Suprapubic skin (tissue), 4 donors: ENCODE measurements around the gene LRP1B. TPM values are rescaled to one million over a fixed set of nuclear protein-coding genes. Genes with fewer than 3 reads are reported as not detected.

Source experiments
- DNase-seq, 2 donors: peaks; one replicate each; pipeline ENCODE4 v3.0.0-alpha.2; 2019; ENCODE audit warnings: low spot score in 2 of 2
- H3K27ac ChIP-seq: fragments of 200-600 bp; sonication (generic); one replicate; pipeline ENCODE4 v1.5.1; 2019
- H3K27me3 ChIP-seq: fragments of 200-600 bp; sonication (generic); one replicate; pipeline ENCODE4 v1.5.1; 2019
- H3K36me3 ChIP-seq: fragments of 200-600 bp; sonication (generic); one replicate; pipeline ENCODE4 v1.5.1; 2019
- H3K4me1 ChIP-seq: fragments of 200-600 bp; sonication (generic); one replicate; pipeline ENCODE4 v1.5.1; 2019
- H3K4me3 ChIP-seq: fragments of 200-600 bp; sonication (generic); one replicate; pipeline ENCODE4 v1.5.1; 2019; ENCODE audit warnings: mild to moderate bottlenecking
- H3K9me3 ChIP-seq: fragments of 200-600 bp; sonication (generic); one replicate; pipeline ENCODE4 v1.5.1; 2019
- CTCF ChIP-seq, 2 donors: fragments of 200-600 bp in 1 of 2; fragments of 450-650 bp in 1 of 2; sonication (generic) in 1 of 2; IDR thresholded peaks; one replicate each; pipeline ENCODE4 v1.5.1; 2016 to 2019; ENCODE audit warnings: antibody characterized with exemption in 2 of 2, mild to moderate bottlenecking in 1 of 2, moderate library complexity in 1 of 2
- EP300 ChIP-seq: sonication (generic); formaldehyde crosslinking; IDR thresholded peaks from one replicate; pipeline ENCODE4 v1.6.1; 2017; ENCODE audit warnings: antibody characterized with exemption
- POLR2A ChIP-seq, 2 donors: fragments of 450-650 bp; IDR thresholded peaks; one replicate each; pipeline ENCODE4 v1.6.1; 2017; ENCODE audit warnings: antibody characterized with exemption in 2 of 2, mild to moderate bottlenecking in 2 of 2, moderate library complexity in 2 of 2
- POLR2AphosphoS5 ChIP-seq, 3 donors: sonication (generic); formaldehyde crosslinking; IDR thresholded peaks; one replicate each; pipeline ENCODE4 v1.6.1; 2017; ENCODE audit warnings: antibody characterized with exemption in 3 of 3
- WGBS: methylation state at CpG from one replicate; pipeline ENCODE4 v1.1.5; 2018; 5-methylcytosine and 5-hydroxymethylcytosine counted together
- total RNA-seq, 4 donors: library from RNA; depleted of rRNA; stranded (reverse); fragments of >200 nt; gene quantifications; one replicate each; pipeline ENCODE4 v1.1.0, GENCODE V29; 2016

Gene LRP1B
- total RNA-seq, 4 donors from 2014 or later: 0.11 to 2.7 (median 1.3) TPM

DNA sequence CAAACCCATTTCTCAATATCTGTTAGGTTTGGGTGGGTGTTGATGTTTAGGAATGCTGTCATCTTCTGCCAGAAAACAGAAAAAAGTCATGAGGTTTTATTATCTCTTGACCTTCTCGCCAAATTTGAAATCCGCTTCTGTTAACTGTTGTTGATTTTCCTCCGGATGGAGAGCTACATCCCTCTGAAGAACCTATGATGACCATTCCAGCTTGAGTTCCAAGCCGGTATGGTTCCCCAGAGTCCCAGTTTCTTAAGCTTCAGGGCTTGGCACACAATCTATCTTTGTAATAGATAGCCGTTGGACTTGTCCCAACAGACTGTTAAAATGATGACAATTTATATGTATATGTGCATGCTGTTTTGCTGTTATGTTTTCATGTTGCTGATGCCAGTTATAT is 1201.0 kb downstream of the LRP1B start:
- no peak for TF ChIP-seq POLR2AphosphoS5 (IDR thresholded peaks at IDR 0.05)
- 36% methylated on average over 5 of the region's 5 CpGs for WGBS

GRCh38 chr2:140918426-140918825 is 1212.4 kb downstream of the LRP1B start:
- 88% methylated on average over 3 of the region's 3 CpGs for WGBS

More for the DNA sequence above, 1201.0 kb downstream of the LRP1B start:
- no peaks in the 10 kb centered on the region for H3K36me3 ChIP-seq
- no peak overlapping the region for H3K4me3 ChIP-seq
- H3K27me3 ChIP-seq: no peaks in the 10 kb centered on the region
- no peak overlapping the region for H3K27ac ChIP-seq
- no peaks in the 10 kb centered on the region for H3K4me1 ChIP-seq
- H3K9me3 ChIP-seq: no peaks in the 10 kb centered on the region
- no peak for DNase-seq

GRCh38 chr2:140916410-140916809 is 1214.4 kb downstream of the LRP1B start:
- H3K9me3 ChIP-seq: no peaks in the 10 kb centered on the region
- H3K4me3 ChIP-seq: no peak overlapping the region
- H3K36me3 ChIP-seq: no peaks in the 10 kb centered on the region
- no peak for TF ChIP-seq POLR2AphosphoS5 (IDR thresholded peaks at IDR 0.05)
- no peak for TF ChIP-seq EP300
- no peak for TF ChIP-seq POLR2A (IDR thresholded peaks at IDR 0.05)
- no peak overlapping the region for H3K27ac ChIP-seq
- H3K4me1 ChIP-seq: no peaks in the 10 kb centered on the region
- H3K27me3 ChIP-seq: no peaks in the 10 kb centered on the region
- no peak for DNase-seq

More at GRCh38 chr2:140918426-140918825, 1212.4 kb downstream of the LRP1B start:
- no peak for DNase-seq
- H3K4me3 ChIP-seq: no peak overlapping the region
- no peaks in the 10 kb centered on the region for H3K9me3 ChIP-seq
- H3K27me3 ChIP-seq: no peaks in the 10 kb centered on the region
- H3K36me3 ChIP-seq: no peaks in the 10 kb centered on the region
- no peak for TF ChIP-seq CTCF (IDR thresholded peaks at IDR 0.05)
- TF ChIP-seq POLR2A (IDR thresholded peaks at IDR 0.05): no peak
- no peak for TF ChIP-seq POLR2AphosphoS5 (IDR thresholded peaks at IDR 0.05)
- no peak for TF ChIP-seq EP300
- H3K4me1 ChIP-seq: no peaks in the 10 kb centered on the region
- H3K27ac ChIP-seq: no peak overlapping the region

DNA sequence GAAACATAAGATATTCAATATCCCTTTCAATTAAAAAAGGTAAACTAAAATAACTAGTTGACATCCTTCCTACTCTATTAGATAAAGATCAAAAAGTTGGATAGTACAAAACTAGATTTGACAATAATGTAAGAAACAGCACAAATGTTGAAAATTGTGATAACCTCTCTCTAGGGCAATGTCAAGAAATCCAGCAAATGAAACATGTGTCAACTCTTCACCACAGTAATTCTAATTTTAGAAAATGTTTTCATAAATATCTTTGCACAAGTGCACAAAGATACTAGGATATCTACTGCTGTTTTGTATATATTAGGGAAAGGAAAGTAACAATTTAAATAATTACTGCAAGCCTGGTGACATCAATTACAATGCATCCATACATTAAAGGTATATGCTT is 1220.1 kb downstream of the LRP1B start:
- H3K36me3 ChIP-seq: no peaks in the 10 kb centered on the region
- TF ChIP-seq CTCF (IDR thresholded peaks at IDR 0.05) (no peak), POLR2AphosphoS5 (IDR thresholded peaks at IDR 0.05) (no peak), POLR2A (IDR thresholded peaks at IDR 0.05) (no peak), EP300 (no peak)
- no peaks in the 10 kb centered on the region for H3K27me3 ChIP-seq
- no peak overlapping the region for H3K27ac ChIP-seq
- DNase-seq: no peak
- H3K9me3 ChIP-seq: no peaks in the 10 kb centered on the region
- no peaks in the 10 kb centered on the region for H3K4me1 ChIP-seq
- no peak overlapping the region for H3K4me3 ChIP-seq

- H3K9me3 ChIP-seq: no peaks in the 10 kb centered on the region
- H3K36me3 ChIP-seq: no peaks in the 10 kb centered on the region
- H3K27ac ChIP-seq: no peak overlapping the region
- DNase-seq: no peak
- no peak overlapping the region for H3K4me3 ChIP-seq
- no peaks in the 10 kb centered on the region for H3K27me3 ChIP-seq
- no peaks in the 10 kb centered on the region for H3K4me1 ChIP-seq
- WGBS: 72% methylated on average over 6 of the region's 6 CpGs
- TF ChIP-seq EP300: no peak
- TF ChIP-seq POLR2AphosphoS5 (IDR thresholded peaks at IDR 0.05): no peak
- TF ChIP-seq CTCF (IDR thresholded peaks at IDR 0.05): no peak
Observed at GRCh38 chr2:140905083-140905781, 1225.6 kb downstream of the LRP1B start.

DNA sequence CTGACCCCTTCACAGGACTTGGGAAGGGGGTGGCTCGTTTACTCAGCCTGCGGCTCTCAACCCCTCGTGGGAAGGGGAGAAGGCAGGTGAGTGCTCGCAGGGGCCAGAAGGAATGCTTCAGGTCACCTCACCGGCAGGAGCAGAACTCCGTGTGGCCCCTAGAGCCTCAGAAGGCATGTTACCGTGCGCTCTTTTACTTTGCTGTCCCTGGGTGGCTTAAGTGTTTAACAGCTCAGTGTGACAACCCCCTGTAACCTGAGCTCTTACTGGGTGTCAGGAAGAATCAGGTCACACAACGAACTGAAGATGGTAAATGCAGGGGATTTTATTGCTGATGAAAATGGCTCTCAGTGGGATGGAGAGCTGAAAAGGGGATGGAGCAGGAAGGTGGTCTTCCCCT is 1235.4 kb downstream of the LRP1B start:
- H3K4me1 ChIP-seq: no peaks in the 10 kb centered on the region
- H3K9me3 ChIP-seq: no peaks in the 10 kb centered on the region
- H3K27ac ChIP-seq: no peak overlapping the region
- no peaks in the 10 kb centered on the region for H3K27me3 ChIP-seq
- DNase-seq: no peak
- WGBS: 87% methylated on average over 9 of the region's 9 CpGs
- no peak overlapping the region for H3K4me3 ChIP-seq
- TF ChIP-seq POLR2A (IDR thresholded peaks at IDR 0.05) (no peak), EP300 (no peak), POLR2AphosphoS5 (IDR thresholded peaks at IDR 0.05) (no peak), CTCF (IDR thresholded peaks at IDR 0.05) (no peak)
- H3K36me3 ChIP-seq: no peaks in the 10 kb centered on the region
